Stimulated activated CD4-positive, alpha-beta T cell treated with anti-CD3 and anti-CD28 coated beads, Interleukin-4, amount 100 ng/mL, for 1 hour (primary cell): ENCODE results near the gene KCNIP2.
A peak's percentile ranks its signal among the peaks of the same experiment; 100 is the strongest.

Experiments
- DNase-seq: peaks from one replicate; pipeline ENCODE4 v3.0.0-alpha.2; 2020

KCNIP2 gene

GRCh38 chr10:101850749-101851148 lies 7.1 kb upstream of the KCNIP2 start:
- no peak for DNase-seq

GRCh38 chr10:101848894-101849351 lies 5.3 kb upstream of the KCNIP2 start:
- DNase-seq = no peak

GRCh38 chr10:101848408-101848807 lies 4.8 kb upstream of the KCNIP2 start:
- no peak for DNase-seq

- no peak for DNase-seq
Measured at GRCh38 chr10:101845893-101846292, 2.3 kb upstream of the KCNIP2 start.

- no peak for DNase-seq
Measured at GRCh38 chr10:101841826-101842225, 1.8 kb downstream of the KCNIP2 start.

- peak; percentile 72 for DNase-seq
Measured at GRCh38 chr10:101840741-101841453, 2.7 kb downstream of the KCNIP2 start.

GRCh38 chr10:101840102-101840684 lies 3.4 kb downstream of the KCNIP2 start:
- no peak for DNase-seq

- DNase-seq = peak; percentile 64
Measured at GRCh38 chr10:101839416-101840063, 4.1 kb downstream of the KCNIP2 start.

GRCh38 chr10:101839002-101839401 lies 4.6 kb downstream of the KCNIP2 start:
- DNase-seq = no peak

GRCh38 chr10:101838416-101838970 lies 5.1 kb downstream of the KCNIP2 start:
- no peak for DNase-seq

GRCh38 chr10:101837748-101838147 lies 5.9 kb downstream of the KCNIP2 start:
- DNase-seq = no peak

GRCh38 chr10:101835362-101835761 lies 8.2 kb downstream of the KCNIP2 start:
- DNase-seq = no peak

- DNase-seq = peak; percentile 11
Measured at GRCh38 chr10:101834341-101834740, 9.3 kb downstream of the KCNIP2 start.

GRCh38 chr10:101833466-101833865 lies 10.1 kb downstream of the KCNIP2 start:
- DNase-seq = no peak

GRCh38 chr10:101832325-101832771 lies 11.3 kb downstream of the KCNIP2 start:
- DNase-seq = no peak

GRCh38 chr10:101831169-101831811 lies 12.3 kb downstream of the KCNIP2 start:
- no peak for DNase-seq

GRCh38 chr10:101830322-101831168 lies 13.1 kb downstream of the KCNIP2 start:
- DNase-seq = peak; percentile 92

GRCh38 chr10:101829561-101830315 lies 13.9 kb downstream of the KCNIP2 start:
- peak; percentile 68 for DNase-seq

GRCh38 chr10:101828766-101829551 lies 14.6 kb downstream of the KCNIP2 start:
- no peak for DNase-seq

GRCh38 chr10:101827919-101828600 lies 15.5 kb downstream of the KCNIP2 start:
- DNase-seq = no peak
